ENCODE data around the gene RORB.

The RORB gene

GRCh38 chr9:74533253-74533652, 36.1 kb downstream of the RORB start:
- no peak for DNase-seq (ENCODE audit: low read depth in 1 of 2, low spot score in 1 of 2)
- Histone ChIP-seq H3K27me3 (ENCODE audit: insufficient read depth, poor library complexity, severe bottlenecking) (no peaks in the 10 kb centered on the region), H3K27ac (replicated peaks) (no peak overlapping the region), H3K4me3 (replicated peaks; ENCODE audit: insufficient read depth, low read length) (no peak overlapping the region)
- TF ChIP-seq CTCF (IDR thresholded peaks at IDR 0.05; ENCODE audit: insufficient read depth, low read length) = no peak
- TF ChIP-seq, protein P1, sequence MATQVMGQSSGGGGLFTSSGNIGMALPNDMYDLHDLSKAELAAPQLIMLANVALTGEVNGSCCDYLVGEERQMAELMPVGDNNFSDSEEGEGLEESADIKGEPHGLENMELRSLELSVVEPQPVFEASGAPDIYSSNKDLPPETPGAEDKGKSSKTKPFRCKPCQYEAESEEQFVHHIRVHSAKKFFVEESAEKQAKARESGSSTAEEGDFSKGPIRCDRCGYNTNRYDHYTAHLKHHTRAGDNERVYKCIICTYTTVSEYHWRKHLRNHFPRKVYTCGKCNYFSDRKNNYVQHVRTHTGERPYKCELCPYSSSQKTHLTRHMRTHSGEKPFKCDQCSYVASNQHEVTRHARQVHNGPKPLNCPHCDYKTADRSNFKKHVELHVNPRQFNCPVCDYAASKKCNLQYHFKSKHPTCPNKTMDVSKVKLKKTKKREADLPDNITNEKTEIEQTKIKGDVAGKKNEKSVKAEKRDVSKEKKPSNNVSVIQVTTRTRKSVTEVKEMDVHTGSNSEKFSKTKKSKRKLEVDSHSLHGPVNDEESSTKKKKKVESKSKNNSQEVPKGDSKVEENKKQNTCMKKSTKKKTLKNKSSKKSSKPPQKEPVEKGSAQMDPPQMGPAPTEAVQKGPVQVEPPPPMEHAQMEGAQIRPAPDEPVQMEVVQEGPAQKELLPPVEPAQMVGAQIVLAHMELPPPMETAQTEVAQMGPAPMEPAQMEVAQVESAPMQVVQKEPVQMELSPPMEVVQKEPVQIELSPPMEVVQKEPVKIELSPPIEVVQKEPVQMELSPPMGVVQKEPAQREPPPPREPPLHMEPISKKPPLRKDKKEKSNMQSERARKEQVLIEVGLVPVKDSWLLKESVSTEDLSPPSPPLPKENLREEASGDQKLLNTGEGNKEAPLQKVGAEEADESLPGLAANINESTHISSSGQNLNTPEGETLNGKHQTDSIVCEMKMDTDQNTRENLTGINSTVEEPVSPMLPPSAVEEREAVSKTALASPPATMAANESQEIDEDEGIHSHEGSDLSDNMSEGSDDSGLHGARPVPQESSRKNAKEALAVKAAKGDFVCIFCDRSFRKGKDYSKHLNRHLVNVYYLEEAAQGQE (IDR thresholded peaks at IDR 0.05; ENCODE audit: insufficient replicate concordance, low read depth) = no peak
- no peak for TF ChIP-seq GABPA (IDR thresholded peaks at IDR 0.05; ENCODE audit: low read depth)
- no peak for TF ChIP-seq POLR2AphosphoS5 (IDR thresholded peaks at IDR 0.05; ENCODE audit: low read depth)
- TF ChIP-seq SPI1 (IDR thresholded peaks at IDR 0.05; ENCODE audit: borderline replicate concordance, low read depth) = no peak

DNA sequence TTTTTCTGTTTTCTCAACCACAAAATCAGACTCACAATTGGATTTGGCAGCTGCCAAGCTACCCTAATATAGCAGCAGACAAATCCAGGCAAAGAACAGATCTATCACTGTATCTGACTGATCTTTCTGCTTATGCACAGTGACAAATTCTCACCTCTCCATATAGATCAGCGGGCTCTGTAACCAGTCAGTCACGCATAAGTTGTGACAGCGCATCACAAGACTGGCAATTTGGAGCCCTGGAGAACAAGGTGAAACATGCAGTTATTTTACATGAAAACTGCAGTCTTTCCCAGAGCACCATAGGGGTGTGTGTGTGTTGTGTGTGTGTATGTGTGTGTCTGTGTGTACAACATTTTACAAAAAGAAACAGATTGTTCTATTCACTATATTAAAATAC, 37.7 kb downstream of the RORB start:
- Histone ChIP-seq H3K27me3 (ENCODE audit: insufficient read depth, poor library complexity, severe bottlenecking) (no peaks in the 10 kb centered on the region), H3K4me3 (replicated peaks; ENCODE audit: insufficient read depth, low read length) (no peak overlapping the region), H3K27ac (replicated peaks) (no peak overlapping the region)
- no peak for DNase-seq (ENCODE audit: low read depth in 1 of 2, low spot score in 1 of 2)
- no peak for TF ChIP-seq GABPA (IDR thresholded peaks at IDR 0.05; ENCODE audit: low read depth)
- no peak for TF ChIP-seq SPI1 (IDR thresholded peaks at IDR 0.05; ENCODE audit: borderline replicate concordance, low read depth)
- no peak for TF ChIP-seq CTCF (IDR thresholded peaks at IDR 0.05; ENCODE audit: insufficient read depth, low read length)
- TF ChIP-seq, protein P1 (IDR thresholded peaks at IDR 0.05; ENCODE audit: insufficient replicate concordance, low read depth) = no peak
- TF ChIP-seq POLR2AphosphoS5 (IDR thresholded peaks at IDR 0.05; ENCODE audit: low read depth) = no peak

DNA sequence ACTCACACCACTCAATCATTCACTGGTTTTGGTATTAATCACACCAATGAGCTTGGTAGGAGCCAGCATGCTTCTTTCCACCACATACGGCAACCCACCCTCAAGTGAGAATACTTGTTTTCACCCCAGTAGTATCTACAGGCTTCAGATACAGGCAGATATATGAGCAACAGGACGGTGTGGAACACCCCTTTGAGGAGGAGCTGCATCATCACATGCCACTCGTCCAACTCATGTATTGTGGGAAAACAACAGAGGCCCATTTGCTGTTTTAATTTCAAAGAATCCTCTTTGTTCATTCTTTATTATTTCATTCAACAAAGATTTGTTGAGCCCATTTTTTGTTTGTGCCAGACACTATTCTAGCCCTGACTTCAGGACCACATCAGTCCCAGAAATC, 46.0 kb downstream of the RORB start:
- no peaks in the 10 kb centered on the region for H3K27me3 ChIP-seq (ENCODE audit: insufficient read depth, poor library complexity, severe bottlenecking)
- TF ChIP-seq CTCF (IDR thresholded peaks at IDR 0.05; ENCODE audit: insufficient read depth, low read length) (no peak), POLR2AphosphoS5 (IDR thresholded peaks at IDR 0.05; ENCODE audit: low read depth) (no peak), SPI1 (IDR thresholded peaks at IDR 0.05; ENCODE audit: borderline replicate concordance, low read depth) (no peak), GABPA (IDR thresholded peaks at IDR 0.05; ENCODE audit: low read depth) (no peak)
- TF ChIP-seq, protein P1 (IDR thresholded peaks at IDR 0.05; ENCODE audit: insufficient replicate concordance, low read depth) = no peak

More for the DNA sequence above, 46.0 kb downstream of the RORB start:
- H3K4me3 ChIP-seq (replicated peaks; ENCODE audit: insufficient read depth, low read length) = no peak overlapping the region
- no peak for DNase-seq (ENCODE audit: low read depth in 1 of 2, low spot score in 1 of 2)
- no peak overlapping the region for H3K27ac ChIP-seq (replicated peaks)
